ENCODE results near the gene STARD5. TPM values are rescaled to one million over a fixed set of nuclear protein-coding genes. Genes with fewer than 3 reads are reported as not detected.

Gene STARD5
- total RNA-seq, 1 donor from 2014 or later = 4.0 TPM

- Mint-ChIP-seq H3K4me1 (ENCODE audit: low read depth) (no peaks in the 10 kb centered on the region), H3K27me3 (peaks cover 11% of the 10 kb centered on the region), H3K4me3 (ENCODE audit: low read depth) (no peak overlapping the region), H3K36me3 (ENCODE audit: insufficient read depth) (peaks cover under 1% of the 10 kb centered on the region), H3K9me3 (ENCODE audit: low read depth) (peaks cover 2% of the 10 kb centered on the region), H3K27ac (no peak overlapping the region)
- DNase-seq (ENCODE audit: low spot score, unreplicated experiment) = no peak
- TF ChIP-seq CTCF (IDR thresholded peaks at IDR 0.05; ENCODE audit: unreplicated experiment) = no peak
Measured at GRCh38 chr15:81281766-81282605, 42.0 kb downstream of the STARD5 start.

DNA sequence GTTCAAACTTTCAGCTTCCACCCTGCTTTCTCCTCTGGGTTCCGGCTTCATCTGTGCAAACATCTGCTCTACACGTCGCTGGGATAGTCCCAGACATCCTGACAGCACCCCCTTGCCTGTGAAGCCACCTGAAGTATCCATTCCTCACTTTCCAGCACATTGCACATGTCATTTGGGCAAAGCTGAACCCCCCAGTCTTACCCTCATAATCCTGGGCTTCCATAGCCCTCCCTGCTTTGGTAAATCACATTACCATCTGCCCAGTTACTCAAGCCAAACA lies 42.5 kb downstream of the STARD5 start:
- DNase-seq (ENCODE audit: low spot score, unreplicated experiment) = no peak
- TF ChIP-seq CTCF (IDR thresholded peaks at IDR 0.05; ENCODE audit: unreplicated experiment) = no peak
- H3K36me3 Mint-ChIP-seq (ENCODE audit: insufficient read depth) = peaks cover 3% of the 10 kb centered on the region
- H3K27ac Mint-ChIP-seq = peak overlapping the region; percentile 30
- H3K27me3 Mint-ChIP-seq = peaks cover 11% of the 10 kb centered on the region
- peaks cover 7% of the 10 kb centered on the region for H3K9me3 Mint-ChIP-seq (ENCODE audit: low read depth)
- H3K4me1 Mint-ChIP-seq (ENCODE audit: low read depth) = no peaks in the 10 kb centered on the region
- H3K4me3 Mint-ChIP-seq (ENCODE audit: low read depth) = no peak overlapping the region

- DNase-seq (ENCODE audit: low spot score, unreplicated experiment) = no peak
- Mint-ChIP-seq H3K27me3 (peaks cover 11% of the 10 kb centered on the region), H3K27ac (peak overlapping the region; percentile 30)
Measured at GRCh38 chr15:81280696-81281455, 43.1 kb downstream of the STARD5 start.

GRCh38 chr15:81279621-81280485 lies 44.1 kb downstream of the STARD5 start:
- H3K36me3 Mint-ChIP-seq (ENCODE audit: insufficient read depth) = peaks cover 3% of the 10 kb centered on the region
- peaks cover 11% of the 10 kb centered on the region for H3K27me3 Mint-ChIP-seq
- no peak for DNase-seq (ENCODE audit: low spot score, unreplicated experiment)
- H3K4me1 Mint-ChIP-seq (ENCODE audit: low read depth) = peaks cover 4% of the 10 kb centered on the region
- H3K4me3 Mint-ChIP-seq (ENCODE audit: low read depth) = no peak overlapping the region
- no peak for TF ChIP-seq CTCF (IDR thresholded peaks at IDR 0.05; ENCODE audit: unreplicated experiment)
- no peak overlapping the region for H3K27ac Mint-ChIP-seq
- H3K9me3 Mint-ChIP-seq (ENCODE audit: low read depth) = peaks cover 7% of the 10 kb centered on the region

More at GRCh38 chr15:81280696-81281455, 43.1 kb downstream of the STARD5 start:
- Mint-ChIP-seq H3K4me1 (ENCODE audit: low read depth) (no peaks in the 10 kb centered on the region), H3K9me3 (ENCODE audit: low read depth) (peaks cover 7% of the 10 kb centered on the region), H3K4me3 (ENCODE audit: low read depth) (no peak overlapping the region), H3K36me3 (ENCODE audit: insufficient read depth) (peaks cover 3% of the 10 kb centered on the region)
- TF ChIP-seq CTCF (IDR thresholded peaks at IDR 0.05; ENCODE audit: unreplicated experiment) = no peak

All from progenitor cell of endocrine pancreas (in vitro differentiated cells).